Measurements from ENCODE around the gene RFTN2.
A peak's percentile ranks its signal among the peaks of the same experiment; 100 is the strongest.
"Not testable (repeated sequence)": the region's sequence is repeated elsewhere in the genome, so short reads cannot be mapped to it uniquely, and the experiment has no call there.

The RFTN2 gene

GRCh38 chr2:197675246-197675645, at the start of gene RFTN2:
TSS of gene RFTN2 (minus strand) at chr2:197675587. CDS start at chr2:197675458, 129 bp downstream.
- DNase-seq (ENCODE audit: low read depth, low spot score), result no peak

GRCh38 chr2:197717863-197718262, 42.5 kb upstream of the RFTN2 start:
- no peak for DNase-seq (ENCODE audit: low read depth, low spot score)

DNA sequence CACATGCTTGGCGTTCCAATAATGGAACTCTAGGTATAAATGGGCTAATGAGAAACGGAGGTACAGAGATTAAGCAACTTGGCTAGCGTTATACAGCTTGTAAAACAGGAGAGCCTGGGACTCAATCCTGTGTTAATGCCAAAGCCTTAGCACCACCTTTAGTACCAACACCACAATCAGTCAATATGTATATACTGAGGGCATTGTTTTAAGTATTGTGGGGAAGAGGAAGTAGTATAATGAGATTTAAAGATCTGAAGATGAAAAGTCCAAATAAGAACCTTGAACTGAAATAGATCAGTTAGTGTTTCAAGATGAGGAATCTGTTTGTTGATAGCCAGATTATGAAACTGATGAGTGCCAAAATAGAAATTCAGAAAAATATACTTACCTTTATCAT, 37.9 kb upstream of the RFTN2 start:
- no peak for DNase-seq (ENCODE audit: low read depth, low spot score)

DNA sequence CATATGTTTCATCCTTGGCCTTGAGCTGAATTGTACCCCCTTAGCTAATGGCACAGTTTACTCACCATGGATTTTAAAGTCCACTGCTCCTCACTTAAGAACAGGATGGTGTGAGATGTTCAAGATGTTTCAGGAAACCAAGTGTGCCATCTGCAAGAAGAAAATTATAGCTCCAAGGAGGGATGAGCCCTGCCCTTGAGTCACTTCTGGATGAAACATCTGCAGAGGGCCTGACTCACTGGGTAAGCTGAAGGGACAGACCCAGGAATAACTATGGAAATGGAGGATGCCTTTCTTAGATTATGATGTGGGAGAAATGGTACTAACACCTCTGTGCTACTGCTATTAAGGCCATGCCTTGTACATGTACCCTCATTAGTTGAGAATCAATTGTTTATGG, 36.2 kb upstream of the RFTN2 start:
- no peak for DNase-seq (ENCODE audit: low read depth, low spot score)

GRCh38 chr2:197710424-197711042, 35.1 kb upstream of the RFTN2 start:
- no peak for DNase-seq (ENCODE audit: low read depth, low spot score)

DNA sequence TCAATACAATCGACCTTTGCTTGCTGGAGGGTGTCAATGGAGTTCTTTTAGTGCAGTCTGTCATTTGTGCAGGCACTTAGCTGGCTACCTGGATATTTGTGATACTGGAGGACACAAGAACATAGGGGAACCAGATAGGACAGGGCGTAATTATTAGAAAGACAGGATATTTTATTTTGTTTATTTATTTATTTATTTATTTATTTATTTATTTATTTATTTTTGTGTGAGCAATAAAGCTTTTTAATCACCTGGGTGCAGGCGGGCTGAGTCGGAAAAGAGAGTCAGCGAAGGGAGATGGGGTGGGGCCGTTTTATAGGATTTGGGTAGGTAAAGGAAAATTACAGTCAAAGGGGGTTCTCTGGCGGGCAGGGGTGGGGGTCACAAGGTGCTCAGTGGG, 33.8 kb upstream of the RFTN2 start:
- DNase-seq (ENCODE audit: low read depth, low spot score), result not testable (repeated sequence)

DNA sequence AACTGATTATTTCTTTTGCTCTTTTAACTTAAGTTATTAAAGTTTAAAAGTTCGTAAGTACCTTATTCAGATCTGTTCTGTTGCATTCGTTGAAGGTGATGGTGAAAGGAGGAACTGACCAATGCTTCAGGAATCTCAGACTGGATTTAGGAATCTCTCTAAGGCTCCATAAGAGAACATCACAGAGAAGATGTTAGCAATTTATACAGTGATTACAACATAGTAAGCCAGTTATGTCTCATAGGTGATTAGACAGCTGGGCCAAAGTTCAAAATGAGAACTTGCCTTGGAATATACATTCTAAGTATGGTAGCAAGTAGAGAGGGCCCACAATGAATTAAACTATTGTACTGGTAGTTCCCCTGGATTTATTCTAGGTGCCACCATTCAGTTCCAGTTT, 32.9 kb upstream of the RFTN2 start:
- DNase-seq (ENCODE audit: low read depth, low spot score), result no peak

- DNase-seq (ENCODE audit: low read depth, low spot score), result no peak
Observed at GRCh38 chr2:197707316-197708213, 32.2 kb upstream of the RFTN2 start.

DNA sequence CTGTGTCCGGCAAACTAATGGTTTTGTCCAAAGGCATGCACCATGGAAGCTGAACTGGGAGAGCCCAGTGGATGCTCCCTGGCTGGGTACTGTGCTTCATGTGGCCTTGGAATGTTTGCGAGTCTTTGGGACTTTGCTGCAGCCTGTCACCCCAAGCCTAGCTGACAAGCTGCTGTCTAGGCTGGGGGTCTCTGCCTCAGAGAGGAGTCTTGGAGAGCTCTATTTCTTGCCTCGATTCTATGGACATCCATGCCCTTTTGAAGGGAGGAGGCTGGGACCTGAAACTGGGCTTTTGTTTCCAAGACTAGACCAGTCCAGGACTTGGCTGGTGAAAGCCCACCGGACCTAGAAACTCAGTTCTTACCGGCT, 31.4 kb upstream of the RFTN2 start:
- DNase-seq (ENCODE audit: low read depth, low spot score), result no peak

GRCh38 chr2:197705912-197706838, 30.8 kb upstream of the RFTN2 start:
- DNase-seq (ENCODE audit: low read depth, low spot score), result no peak

DNA sequence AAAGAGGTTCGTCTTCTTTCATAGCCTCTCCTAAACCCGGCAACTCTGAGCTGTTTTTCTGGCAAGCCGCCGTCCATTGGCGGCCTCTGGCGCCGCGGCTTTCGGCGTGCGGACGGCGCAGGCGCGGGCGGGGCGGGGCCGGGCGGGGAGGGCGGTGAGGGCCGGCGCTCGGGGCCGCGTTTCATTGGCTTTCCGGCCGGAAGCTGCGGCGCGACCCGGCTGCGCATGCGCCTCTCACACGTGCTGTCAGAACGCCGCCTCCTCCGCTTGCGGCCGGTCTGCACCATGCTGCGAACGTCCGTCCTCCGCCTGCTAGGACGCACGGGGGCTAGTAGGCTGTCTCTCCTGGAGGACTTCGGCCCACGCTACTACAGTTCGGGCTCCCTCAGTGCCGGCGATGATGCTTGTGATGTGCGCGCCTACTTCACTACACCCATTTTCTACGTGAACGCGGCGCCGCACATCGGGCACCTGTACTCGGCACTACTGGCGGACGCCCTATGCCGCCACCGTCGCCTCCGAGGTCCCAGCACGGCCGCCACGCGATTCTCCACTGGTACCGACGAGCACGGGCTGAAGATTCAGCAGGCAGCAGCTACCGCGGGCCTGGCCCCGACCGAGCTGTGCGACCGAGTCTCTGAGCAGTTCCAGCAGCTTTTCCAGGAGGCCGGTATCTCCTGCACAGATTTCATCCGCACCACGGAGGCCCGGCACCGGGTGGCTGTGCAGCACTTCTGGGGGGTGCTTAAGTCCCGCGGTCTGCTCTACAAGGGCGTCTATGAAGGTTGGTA, 29.9 kb upstream of the RFTN2 start, which contains the start of gene MARS2:
Gene MARS2 (plus strand): TSS at position 249 of the 791 bp plus-strand sequence. CDS start 37 bp downstream, at position 286.
- DNase-seq (ENCODE audit: low read depth, low spot score), result peak; percentile 84

DNA sequence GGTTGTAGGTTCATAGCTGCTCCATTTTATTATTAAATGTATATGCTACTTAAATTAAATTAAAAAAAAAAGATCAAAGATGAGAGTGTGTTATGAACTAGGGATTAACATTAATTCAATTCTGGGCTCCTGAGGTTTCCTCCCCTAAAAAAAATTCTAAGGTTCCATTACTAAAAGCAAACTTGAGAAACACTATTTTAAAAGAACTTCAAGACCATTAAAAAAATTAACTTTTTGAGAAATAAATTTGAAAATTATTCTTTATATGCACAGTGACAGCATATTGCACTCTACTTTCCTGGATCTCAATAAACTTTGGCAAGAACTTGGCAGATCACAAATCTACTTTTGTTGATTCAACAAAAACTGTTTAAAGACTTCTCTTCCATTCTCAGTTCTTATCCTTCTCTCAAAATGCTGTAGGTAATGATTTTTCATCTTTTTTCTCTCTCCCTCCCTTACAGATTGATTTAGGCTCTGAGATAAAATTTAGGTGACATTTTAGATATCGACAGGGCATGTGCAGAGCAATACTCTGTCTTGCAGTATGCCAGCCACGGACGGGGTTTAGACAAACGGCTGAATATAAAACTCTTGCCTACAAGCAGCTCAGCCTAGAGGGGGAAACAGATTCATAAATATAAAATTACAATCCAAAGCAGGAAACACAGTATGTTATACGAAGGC, 29.2 kb upstream of the RFTN2 start:
- no peak for DNase-seq (ENCODE audit: low read depth, low spot score)

- DNase-seq (ENCODE audit: low read depth, low spot score), result no peak
Observed at GRCh38 chr2:197700960-197701359, 25.6 kb upstream of the RFTN2 start.

GRCh38 chr2:197699724-197700123, 24.3 kb upstream of the RFTN2 start:
- not testable (repeated sequence) for DNase-seq (ENCODE audit: low read depth, low spot score)

GRCh38 chr2:197696571-197696970, 21.2 kb upstream of the RFTN2 start:
- not testable (repeated sequence) for DNase-seq (ENCODE audit: low read depth, low spot score)

DNA sequence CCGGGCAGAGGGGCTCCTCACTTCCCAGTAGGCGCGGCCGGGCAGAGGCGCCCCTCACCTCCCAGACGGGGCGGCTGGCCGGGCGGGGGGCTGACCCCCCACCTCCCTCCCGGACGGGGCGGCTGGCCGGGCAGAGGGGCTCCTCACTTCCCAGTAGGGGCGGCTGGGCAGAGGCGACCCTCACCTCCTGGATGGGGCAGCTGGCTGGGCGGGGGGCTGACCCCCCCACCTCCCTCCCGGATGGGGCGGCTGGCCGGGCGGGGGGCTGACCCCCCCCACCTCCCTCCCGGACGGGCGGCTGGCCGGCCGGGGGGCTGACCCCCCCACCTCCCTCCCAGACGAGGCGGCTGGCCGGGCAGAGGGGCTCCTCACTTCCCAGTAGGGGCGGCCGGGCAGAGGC, 20.6 kb upstream of the RFTN2 start:
- not testable (repeated sequence) for DNase-seq (ENCODE audit: low read depth, low spot score)

DNA sequence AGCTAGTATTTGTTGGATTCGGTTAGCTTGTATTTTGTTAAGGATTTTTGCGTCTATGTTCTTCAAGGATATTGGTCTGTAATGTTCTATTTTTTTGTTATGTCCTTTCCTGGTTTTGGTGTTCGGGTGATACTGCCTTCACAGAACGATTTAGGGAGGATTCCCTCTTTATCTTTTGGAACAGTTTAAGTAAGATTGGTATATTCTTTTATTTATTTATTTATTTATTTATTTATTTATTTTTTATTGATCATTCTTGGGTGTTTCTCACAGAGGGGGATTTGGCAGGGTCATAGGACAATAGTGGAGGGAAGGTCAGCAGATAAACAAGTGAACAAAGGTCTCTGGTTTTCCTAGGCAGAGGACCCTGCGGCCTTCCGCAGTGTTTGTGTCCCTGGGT, 19.8 kb upstream of the RFTN2 start:
- DNase-seq (ENCODE audit: low read depth, low spot score), result not testable (repeated sequence)

DNA sequence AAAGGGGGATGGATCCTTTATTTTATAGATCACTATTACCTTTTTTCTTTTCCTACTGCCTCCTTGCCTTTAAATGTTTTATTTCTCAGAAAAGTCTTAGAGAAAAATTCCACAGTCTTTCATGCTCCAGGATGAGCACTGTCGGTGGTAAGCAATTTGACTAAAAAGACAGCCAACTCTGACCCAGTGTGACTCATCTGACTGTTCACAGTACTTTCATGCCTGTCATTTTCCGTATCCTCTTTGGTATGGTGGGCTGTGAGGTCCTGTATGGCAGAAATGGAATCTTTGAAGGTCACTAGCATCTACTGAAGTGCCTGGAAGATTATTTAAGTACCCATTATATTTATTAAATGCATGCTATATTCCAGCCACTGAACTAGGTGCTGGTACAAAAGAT, 2.1 kb upstream of the RFTN2 start:
- DNase-seq (ENCODE audit: low read depth, low spot score), result no peak

- no peak for DNase-seq (ENCODE audit: low read depth, low spot score)
Observed at GRCh38 chr2:197677056-197677455, 1.7 kb upstream of the RFTN2 start.

GRCh38 chr2:197675711-197676188, 363 bp upstream of the RFTN2 start:
- DNase-seq (ENCODE audit: low read depth, low spot score), result no peak

All from activated naive CD8-positive, alpha-beta T cell treated with anti-CD3 and anti-CD28 coated beads, Interleukin-2, amount 50 U/mL, for 16 hours (primary cell).